GM12891 (cell line): ENCODE results near the gene KBTBD3.

Experiments used
- PAX5 ChIP-seq: IDR thresholded peaks from 2 replicates; pipeline ENCODE4 v1.6.1; 2011; ENCODE audit warnings: low read length, moderate library complexity, mild to moderate bottlenecking; ENCODE audit not compliant: insufficient read depth, severe bottlenecking
- POLR2A ChIP-seq: IDR thresholded peaks from 2 replicates; pipeline ENCODE4 v1.6.1; 2011; ENCODE audit warnings: low read depth, low read length, control low read depth
- POLR2AphosphoS5 ChIP-seq: IDR thresholded peaks from 2 replicates; pipeline ENCODE4 v1.6.1; 2011; ENCODE audit warnings: low read depth, low read length, control low read depth
- POU2F2 ChIP-seq: IDR thresholded peaks from 2 replicates; pipeline ENCODE4 v1.6.1; 2011; ENCODE audit warnings: low read depth, mild to moderate bottlenecking, control low read depth, low read length, moderate library complexity
- SPI1 ChIP-seq: IDR thresholded peaks from 2 replicates; pipeline ENCODE4 v1.6.1; 2011; ENCODE audit warnings: low read depth, low read length, control low read depth
- TAF1 ChIP-seq: IDR thresholded peaks from 2 replicates; pipeline ENCODE4 v1.6.1; 2011; ENCODE audit warnings: low read depth, low read length, control low read depth

GRCh38 chr11:106017093-106017492 lies 60.1 kb downstream of the KBTBD3 start:
- TF ChIP-seq POLR2A (no peak), TAF1 (no peak), POLR2AphosphoS5 (no peak), SPI1 (no peak), PAX5 (no peak), POU2F2 (no peak)
